HG03565 (cell line): Measurements from ENCODE around the gene PJVK.
A peak's percentile ranks its signal among the peaks of the same experiment; 100 is the strongest.
"Not testable (repeated sequence)": the region's sequence is repeated elsewhere in the genome, so short reads cannot be mapped to it uniquely, and the experiment has no call there.

Experiments used
- ATAC-seq: cut with Tn5 transposase; IDR thresholded peaks from one replicate; pipeline ENCODE4 v1.9.1; 2021; ENCODE audit warnings: mild to moderate bottlenecking, moderate library complexity; ENCODE audit not compliant: unreplicated experiment

PJVK gene

DNA sequence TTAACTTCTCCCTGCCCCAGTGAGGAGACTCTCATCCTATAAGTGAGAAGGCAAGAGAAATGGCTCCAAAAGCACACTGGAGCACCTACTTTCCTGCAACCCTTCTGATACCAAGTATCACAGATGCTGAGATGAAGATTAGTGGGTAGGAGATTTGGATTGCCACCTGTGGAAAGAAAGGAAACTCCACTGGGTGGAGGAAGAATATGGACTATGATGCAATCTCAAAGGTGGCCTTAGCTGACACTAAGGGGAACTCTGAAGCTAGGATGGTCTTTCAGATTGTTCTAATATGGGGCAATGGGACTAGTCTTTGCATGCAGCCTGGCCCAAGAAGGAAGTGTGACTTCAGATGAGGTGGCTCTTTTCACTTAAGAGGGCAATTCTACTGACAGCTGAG lies 21.8 kb upstream of the PJVK start:
- ATAC-seq: no peak

DNA sequence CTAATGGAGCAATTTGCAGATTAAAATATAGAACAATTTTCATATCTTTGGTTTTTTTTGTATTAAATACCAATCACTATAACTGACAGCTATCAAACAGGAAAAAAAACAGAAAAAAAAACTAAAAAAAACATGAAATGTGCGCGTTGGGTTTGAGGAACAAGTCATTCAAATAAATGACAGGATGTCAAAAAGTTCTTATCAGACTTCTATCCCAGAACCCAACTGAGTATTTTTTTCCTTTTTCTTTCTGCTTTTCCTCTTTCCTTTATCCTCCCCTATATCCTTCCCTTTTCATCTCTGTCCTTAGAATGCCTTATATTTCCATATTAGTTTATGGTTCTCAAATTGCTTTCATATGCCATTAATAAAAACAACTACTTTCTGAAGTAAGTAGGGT lies 14.5 kb upstream of the PJVK start:
- ATAC-seq: no peak

DNA sequence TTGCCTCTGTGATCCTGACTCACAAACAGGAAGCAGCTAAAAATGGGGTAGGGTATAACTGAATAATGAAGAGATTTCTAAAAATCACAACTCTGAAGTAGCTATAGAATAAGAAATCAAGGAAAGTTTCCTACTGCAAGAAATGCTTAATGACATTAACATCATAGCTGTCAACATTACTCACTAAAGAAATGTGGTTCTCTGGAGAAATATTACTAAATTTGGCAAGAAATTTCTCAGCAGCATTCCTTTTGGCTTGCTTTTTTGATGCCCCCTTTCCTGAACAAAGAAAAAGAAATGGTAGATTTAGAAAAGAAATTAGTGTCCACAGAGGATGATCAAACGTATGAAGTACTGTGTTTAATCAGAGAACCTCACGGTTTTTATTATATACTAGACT lies 9.8 kb upstream of the PJVK start:
- no peak for ATAC-seq

DNA sequence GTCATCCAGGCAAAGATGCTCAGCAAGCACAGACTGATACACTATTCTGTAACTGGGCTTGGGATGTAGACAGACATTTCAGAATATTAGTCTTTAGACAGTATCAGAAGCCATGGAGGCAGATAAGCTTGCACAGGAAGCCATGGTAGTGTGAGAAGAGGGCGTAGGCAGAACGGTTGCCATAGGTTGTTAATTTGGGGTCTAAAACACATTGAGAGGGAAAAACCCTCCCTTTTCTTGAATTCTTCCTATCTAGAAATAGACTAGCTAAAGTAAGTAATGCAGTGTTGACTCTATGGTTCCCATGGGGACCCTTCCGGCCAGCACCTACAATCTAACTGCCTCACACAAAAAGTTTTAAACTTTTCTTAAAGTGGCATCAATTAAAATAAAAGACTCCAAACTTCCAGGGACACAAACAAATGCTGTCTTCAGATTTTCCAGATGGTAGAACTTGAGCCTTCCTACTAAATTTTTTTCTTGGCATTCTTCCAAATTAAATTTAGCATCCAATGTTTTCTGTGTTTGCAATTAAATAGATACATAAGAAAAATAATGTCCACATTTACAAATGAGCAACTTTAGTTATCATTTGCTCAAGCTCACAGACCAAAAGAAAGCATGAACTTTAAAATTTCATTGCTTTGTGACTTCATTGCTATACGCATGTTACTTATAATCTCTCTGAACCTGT lies 2.1 kb upstream of the PJVK start:
- no peak for ATAC-seq

DNA sequence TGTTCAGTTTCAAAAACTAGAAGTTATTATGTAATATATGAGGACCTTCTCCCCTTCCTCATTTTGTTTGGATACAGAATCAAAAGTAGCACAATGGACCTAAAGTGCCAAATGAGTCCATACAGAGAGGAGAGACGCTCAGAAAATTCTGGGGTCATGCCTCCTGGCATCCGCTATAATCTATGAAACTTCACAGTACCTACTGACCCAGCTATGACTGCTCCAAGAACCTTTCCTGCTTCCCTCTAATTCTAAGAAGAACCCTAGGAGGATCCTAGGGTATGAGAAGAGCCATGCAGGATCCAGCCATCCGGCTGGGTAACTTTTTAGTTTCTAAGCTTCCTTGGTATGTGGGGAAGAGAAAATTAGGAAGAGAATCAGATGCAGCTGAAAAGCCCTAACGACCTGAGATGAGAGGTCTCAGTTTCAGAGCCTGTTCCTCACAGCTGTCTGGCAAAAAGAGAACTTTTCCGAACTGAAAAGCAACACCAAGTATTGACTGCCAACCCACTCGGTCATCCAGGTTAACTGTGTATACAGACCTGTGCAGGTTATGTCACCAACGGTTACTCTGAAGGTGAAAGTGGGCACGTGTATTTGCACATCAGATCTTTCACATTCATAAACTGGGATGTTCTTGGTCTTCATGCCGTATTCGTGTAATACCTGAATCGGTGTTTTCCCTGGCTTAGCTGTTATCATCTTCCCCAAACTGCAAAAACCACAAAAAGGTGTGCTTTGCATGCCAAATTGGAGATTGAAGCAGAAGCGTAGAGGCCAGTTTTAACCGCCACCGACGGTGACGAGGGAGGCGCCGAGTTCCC lies 1.3 kb upstream of the PJVK start:
- no peak for ATAC-seq

DNA sequence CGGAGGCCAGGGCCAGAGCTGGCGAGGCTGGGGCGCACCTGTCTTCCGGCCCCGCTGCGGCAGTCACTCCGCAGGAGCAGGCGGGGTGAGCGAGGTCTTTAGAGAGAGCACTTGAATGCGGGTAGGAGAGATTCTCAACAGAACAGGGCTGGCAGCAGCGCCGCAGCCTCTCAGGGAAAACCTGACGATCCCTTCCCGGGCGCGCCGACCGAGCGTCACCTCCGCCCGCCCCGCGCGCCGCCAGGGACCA lies 729 bp upstream of the PJVK start:
- ATAC-seq: peak; percentile 30

DNA sequence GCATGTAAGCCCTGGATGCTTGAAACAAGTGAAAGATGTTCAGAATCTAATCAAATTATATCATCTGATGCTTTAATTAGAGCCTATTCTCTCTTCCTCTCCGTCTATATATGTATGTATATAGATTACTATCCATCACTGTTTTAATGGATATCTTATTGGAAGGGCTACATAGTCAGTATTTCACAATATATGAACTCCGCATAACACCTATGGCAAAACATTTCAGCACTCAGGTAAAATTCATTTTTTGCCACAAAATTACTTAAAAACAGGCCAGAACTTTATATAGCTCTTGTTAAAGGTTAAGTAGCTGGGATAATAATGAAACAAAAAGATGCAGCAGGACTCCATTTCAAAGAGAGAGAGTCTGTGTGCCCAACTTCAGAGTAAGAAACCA lies 1.2 kb downstream of the PJVK start:
- ATAC-seq: no peak

DNA sequence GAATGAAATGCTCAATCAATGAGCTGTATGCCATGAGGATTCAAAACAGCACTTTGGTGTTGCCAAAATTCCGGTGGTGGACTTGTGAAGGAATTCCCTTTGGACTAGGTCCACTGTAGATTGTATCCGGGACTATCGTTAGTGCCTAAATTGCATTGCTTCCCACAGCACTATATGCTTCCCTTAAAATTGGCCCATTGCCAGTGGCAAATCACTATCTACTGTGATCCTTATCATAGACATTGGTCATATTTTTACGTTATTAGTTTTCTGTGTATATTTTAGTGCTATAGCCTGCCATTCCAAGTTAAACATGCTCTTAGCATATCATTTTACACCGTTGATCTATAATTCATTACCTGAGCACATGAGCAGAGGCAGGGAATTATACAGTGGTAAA lies 1.7 kb downstream of the PJVK start:
- no peak for ATAC-seq

DNA sequence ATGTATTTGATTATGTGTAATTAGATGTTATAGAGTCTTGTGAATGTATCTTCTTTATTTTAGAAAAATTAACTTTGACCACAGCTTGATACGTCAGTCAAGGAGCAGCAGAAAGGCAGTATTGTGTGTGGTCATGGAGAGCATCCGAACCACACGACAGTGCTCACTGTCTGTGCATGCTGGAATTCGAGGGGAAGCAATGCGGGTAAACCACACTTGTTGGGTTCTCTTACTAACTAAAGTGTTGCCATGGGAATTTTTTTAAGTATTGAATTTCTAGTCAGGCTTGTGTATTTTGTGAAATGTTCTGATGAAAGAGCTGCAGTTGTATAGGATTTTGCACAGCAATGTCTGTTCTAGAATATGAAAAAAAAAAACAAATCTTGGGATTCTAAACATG lies 4.8 kb downstream of the PJVK start:
- ATAC-seq: no peak

DNA sequence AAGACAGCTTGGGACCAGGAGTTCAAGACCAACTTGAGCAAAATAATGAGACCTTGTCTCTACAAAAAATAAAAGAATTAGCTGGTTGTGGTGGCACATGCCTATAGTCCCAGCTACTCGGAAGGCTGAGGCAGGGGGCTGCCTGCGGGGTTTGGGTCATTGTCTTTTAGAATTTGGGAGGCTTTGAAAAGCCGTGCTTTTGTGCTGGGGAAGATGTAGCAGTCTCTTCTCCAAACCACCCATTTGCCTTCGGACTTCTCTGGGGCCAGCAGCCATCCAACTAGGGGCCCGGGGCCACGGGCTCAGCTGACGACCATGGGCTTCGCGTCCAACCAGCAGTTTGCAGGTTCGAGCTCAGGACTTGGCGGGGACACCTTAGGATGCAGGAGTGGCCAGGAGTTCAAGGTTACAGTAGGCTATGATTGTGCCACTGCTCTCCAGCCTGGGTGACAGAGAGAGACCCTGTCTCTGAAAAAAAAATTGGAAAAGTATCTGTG lies 6.3 kb downstream of the PJVK start:
- ATAC-seq: no peak

DNA sequence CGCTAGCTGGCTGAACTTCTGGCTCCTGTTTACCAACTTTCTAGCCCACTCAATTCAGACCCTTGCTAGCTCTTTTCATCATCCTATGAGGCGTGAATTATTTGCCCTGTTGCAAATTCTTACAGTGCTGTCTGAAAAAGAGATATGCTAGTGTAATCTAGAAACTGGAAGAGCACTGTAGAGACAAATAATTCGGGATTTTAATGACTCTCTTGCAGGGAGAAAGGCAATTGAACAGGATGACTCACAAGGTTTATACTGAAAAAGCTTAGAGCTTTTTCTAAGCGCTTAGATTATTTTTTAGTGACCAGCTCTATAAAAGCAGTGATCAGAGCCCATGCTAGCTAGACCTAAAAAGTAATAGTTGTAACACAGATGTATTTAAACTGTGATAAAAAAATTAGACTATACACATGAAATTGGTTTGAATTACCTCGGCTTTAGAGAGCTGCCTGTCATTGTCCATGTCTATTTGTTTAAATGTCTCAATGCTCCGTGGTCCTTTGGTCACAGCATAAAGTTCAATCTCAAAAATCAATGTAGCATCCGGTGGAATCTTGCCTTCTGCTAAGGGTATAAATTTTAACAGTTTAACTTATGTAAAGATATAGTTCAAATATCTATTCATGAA lies 18.2 kb downstream of the PJVK start:
- ATAC-seq: no peak

DNA sequence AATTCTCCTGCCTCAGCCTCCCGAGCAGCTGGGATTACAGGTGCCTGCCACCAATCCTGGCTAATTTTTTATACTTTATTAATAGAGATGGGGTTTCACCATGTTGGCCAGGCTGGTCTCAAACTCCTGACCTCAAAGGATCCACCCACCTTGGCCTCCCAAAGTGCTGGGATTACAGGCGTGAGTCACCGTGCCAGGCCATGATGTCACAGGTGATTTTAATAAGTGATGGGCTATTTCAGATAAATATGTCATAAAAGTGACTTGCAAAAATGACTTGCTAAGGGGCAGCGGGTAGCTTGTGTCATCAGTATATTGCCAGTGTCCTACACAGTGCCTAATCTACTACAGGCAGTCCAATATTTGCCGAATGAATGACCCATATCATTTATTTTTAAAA lies 20.1 kb downstream of the PJVK start:
- ATAC-seq: not testable (repeated sequence)

DNA sequence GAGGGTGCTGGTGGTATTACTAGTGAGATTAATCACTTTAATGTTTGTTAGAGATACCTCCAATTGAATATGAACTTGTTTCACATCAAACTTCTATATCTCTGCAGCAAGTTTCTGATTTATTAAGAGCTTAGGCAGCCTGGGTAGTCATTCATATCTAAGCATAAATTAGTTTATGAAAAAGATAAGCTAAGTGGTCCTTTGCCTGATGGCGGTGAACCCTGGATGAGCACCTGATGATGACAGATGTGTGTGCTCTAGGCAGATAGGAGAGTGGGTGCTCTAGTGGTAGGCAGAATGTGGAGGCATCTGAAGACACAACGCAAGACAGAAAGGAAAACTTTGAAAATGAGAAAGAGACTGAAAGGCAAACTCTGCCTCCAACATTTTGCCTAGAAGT lies 22.2 kb downstream of the PJVK start:
- ATAC-seq: no peak

DNA sequence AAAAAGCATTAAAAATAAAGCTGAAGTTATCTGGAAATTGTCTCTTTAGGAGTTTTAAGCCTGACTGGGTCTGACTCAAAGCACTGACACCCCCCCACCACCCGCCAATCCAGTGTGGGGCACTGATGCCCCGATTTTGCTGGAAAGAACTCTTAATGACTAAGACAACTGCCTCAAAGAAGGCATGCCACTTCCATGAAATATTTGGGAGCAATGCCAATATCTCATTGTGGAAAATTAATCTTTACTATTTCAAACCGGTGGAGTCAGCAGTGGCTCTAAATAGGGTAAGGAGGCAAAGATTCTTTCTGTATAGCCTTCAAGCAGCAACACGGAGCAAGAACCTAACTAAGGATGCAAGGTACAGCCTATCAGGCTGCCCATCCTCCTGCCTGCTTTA lies 22.8 kb downstream of the PJVK start:
- no peak for ATAC-seq

DNA sequence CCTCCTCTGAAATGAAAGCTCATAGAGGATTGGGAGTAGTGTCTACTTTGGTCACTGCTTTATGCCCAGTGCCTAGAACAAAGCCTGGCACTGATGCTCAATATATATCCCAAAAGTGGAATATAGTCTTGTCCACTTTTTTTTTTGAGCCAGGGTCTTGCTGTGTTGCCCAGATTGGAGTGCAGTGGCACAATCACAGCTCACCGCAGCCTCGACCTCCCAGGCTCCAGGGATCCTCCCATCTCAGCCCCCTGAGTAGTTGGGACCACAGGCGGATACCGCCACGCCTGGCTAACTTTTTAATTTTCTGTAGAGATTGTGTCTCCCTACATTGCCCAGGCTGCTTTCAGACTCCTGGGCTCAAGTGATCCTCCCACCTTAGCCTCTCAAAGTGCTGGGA lies 23.4 kb downstream of the PJVK start:
- ATAC-seq: no peak

DNA sequence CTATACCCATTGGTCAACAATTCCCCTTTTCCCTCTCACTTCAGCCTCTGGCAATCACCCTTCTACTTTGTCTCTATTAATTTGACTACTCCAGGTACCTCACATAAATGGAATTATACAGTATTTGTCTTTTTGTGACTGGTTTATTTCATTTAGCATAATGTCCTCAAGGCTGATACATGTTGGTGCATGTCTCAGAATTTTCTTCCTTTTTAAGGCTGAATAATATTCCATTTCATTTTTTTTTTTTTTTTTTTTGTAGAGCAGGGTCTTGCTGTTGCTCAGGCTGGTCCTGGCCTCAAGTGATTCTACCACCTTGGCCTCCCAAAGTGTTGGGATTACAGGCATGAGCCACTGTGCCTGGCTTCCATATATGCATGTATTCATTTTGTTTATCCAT lies 25.3 kb downstream of the PJVK start:
- ATAC-seq: no peak

DNA sequence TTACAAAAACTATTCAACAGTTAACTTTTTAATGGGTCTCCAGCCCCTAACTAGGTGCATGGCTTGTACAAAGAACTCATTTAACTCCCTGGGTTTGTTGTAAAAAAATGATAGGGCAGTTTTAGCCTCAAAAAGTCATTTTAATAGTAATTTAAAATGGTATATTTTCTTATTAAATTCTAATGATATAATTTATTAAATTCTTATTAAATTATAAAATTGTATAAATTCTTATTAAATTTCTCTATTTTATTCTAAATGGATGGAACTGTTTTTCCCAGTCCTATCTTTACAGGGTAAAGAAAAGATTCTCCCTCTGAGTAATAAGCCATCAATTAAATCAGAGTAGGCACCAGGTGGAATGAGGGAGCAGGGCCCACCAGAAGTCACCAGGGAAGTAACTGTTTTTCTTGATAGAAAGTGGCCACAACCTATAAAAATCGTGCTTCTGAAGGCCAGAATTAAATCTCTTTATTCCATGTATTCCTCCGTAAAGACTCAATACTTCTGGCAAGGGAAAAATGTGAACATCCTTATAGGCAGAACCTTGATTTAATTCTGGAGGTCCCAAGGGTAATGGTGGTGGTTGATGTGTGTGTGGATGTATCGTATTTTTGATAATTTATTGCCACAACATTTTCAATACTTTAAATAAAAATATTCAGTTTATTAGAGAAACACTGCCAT lies 26.4 kb downstream of the PJVK start:
- ATAC-seq: no peak

DNA sequence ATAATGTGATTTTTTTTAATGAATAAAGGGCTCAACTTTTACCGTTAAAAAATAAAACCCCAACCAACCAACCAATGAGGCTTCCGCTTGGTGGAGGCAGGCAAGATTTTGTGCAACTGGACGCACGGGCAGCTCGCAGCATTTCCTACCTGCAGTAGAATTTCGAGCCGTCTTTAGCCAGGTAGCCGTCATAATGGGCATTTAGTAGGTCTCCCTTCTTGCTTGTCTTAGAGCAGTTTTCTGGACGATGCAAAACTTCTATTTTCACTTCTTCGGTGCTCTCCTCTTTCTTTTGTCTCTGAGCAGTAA lies 26.9 kb downstream of the PJVK start:
- no peak for ATAC-seq

DNA sequence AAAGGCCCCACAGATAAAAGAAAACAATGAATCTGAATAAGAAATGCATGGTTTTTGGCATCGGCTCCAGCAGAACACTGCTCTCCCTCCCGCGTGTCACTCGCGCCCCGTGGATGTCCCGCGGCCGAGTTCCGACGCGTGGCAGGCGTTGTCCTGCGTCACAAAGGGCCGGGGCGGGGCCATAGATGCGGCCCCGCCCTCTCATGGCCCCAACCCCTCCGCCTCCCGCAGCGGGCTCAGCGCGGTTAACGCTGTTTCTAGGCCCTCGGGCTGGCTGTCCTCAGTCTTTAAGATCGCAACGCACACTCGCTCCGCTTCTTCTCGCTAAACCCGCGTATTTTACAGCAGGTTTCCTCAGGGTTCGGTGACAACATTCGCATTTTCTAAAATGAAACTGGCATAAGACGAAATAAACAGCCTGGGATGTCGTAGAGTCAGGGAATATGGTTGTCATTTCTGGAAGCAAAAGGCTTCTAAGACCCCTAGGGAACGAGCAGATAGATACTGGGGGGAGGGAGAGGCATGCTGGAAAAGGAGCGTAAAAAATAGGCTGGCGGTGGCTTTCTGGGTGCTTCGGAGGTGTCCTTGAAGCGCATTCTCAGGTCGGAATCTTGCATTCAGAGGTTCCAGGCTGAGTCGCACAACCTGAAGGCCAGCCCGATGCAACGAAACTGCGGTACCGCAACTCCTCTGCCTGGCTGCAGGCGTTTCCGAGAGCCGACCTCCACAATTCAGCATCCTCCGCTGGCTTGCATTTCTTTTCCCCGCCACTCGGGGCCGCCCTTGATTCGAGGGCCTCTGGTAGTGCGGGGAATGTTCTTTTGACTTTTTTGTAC lies 27.5 kb downstream of the PJVK start, which contains the start of gene FKBP7:
TSS of gene FKBP7 (minus strand) at position 162 of the 836 bp plus-strand sequence. CDS start at position 61, 101 bp downstream.
- peak; percentile 32 for ATAC-seq

DNA sequence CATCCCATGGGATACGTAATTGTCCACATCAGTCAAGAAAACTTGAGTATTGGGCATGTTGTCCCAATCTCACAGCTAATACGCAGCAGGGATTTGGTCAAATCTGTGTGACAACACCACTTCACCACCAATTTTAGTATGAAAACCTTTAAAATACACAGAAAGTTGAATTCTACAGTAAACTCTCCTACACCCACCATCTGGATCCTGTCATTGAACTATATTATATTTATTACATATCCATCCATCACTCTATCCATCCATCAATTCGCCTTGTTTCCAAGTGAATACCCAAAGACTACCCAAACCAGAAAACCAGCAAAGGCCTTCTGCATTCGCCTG lies 28.1 kb downstream of the PJVK start:
- ATAC-seq: no peak

DNA sequence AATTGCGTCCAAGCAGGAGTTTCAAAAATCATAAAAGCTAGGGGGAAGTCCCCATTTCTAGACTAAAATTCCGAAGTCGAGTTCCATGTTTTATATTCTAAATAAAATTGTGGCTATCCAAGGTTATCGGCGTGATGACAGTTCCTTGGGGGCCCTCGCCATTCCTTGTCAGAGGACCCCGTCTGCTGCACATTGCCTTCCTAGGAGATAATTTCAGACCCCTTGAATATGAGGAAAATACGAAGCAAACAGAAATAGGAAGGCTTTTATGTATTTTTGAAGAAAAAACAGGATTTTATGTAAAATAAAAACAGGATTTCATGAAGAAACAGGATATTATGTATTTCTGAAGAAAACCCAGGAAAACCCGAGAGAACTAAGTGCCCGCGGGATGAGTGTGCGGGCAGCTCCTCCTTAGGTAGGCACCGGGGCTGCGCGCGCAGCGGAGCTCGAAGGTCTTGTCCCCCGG lies 28.6 kb downstream of the PJVK start:
- ATAC-seq: no peak
